AG09319 (cell line): ENCODE data around the gene KIF26B.
"Not testable (repeated sequence)": the region's sequence is repeated elsewhere in the genome, so short reads cannot be mapped to it uniquely, and the experiment has no call there.

Experiments
- DNase-seq: peaks from one replicate; pipeline ENCODE4 v3.0.0-alpha.2; 2010; ENCODE audit warnings: low read depth; ENCODE audit errors: extremely low read depth
- CTCF ChIP-seq: IDR thresholded peaks from 2 replicates; pipeline ENCODE4 v1.5.1; 2011; ENCODE audit warnings: low read depth, mild to moderate bottlenecking, inconsistent platforms, low read length, moderate library complexity

The KIF26B gene

GRCh38 chr1:245322673-245323072 is 167.9 kb downstream of the KIF26B start:
- DNase-seq, result no peak
- TF ChIP-seq CTCF, result no peak

GRCh38 chr1:245323765-245324164 is 169.0 kb downstream of the KIF26B start:
- not testable (repeated sequence) for DNase-seq

GRCh38 chr1:245325922-245326795 is 171.4 kb downstream of the KIF26B start:
- no peak for DNase-seq
- no peak for TF ChIP-seq CTCF

- TF ChIP-seq CTCF, result no peak
- no peak for DNase-seq
Measured at GRCh38 chr1:245327360-245327759, 172.6 kb downstream of the KIF26B start.

- TF ChIP-seq CTCF, result no peak
- no peak for DNase-seq
Measured at GRCh38 chr1:245327842-245328241, 173.1 kb downstream of the KIF26B start.

- DNase-seq, result no peak
- TF ChIP-seq CTCF, result no peak
Measured at GRCh38 chr1:245330951-245331350, 176.2 kb downstream of the KIF26B start.

GRCh38 chr1:245332085-245332484 is 177.3 kb downstream of the KIF26B start:
- no peak for DNase-seq
- TF ChIP-seq CTCF, result no peak

GRCh38 chr1:245332513-245332912 is 177.7 kb downstream of the KIF26B start:
- DNase-seq, result no peak
- no peak for TF ChIP-seq CTCF
